Stimulated activated memory B cell treated with anti-CD40 and anti-IgM and Interleukin-4, amounts not matched to agents 10 μg/mL and 1 μg/mL and 100 μg/mL, for 72 hours (primary cell): Measurements from ENCODE around the gene RCBTB1.

Source experiments
- ATAC-seq: fragments of 150-1000 bp; cut with Tn5 transposase; 2 replicates; pipeline ENCODE4 v1.10.0; 2021
- H3K27ac Mint-ChIP-seq: one replicate; pipeline ENCODE4 v1.8.0; 2022; ENCODE audit warnings: mild to moderate bottlenecking, mixed read lengths
- H3K27me3 Mint-ChIP-seq: one replicate; pipeline ENCODE4 v1.8.0; 2022; ENCODE audit warnings: mixed read lengths
- H3K36me3 Mint-ChIP-seq: one replicate; pipeline ENCODE4 v1.8.0; 2022; ENCODE audit warnings: mixed read lengths
- H3K4me1 Mint-ChIP-seq: one replicate; pipeline ENCODE4 v1.8.0; 2022; ENCODE audit warnings: mixed read lengths
- H3K4me3 Mint-ChIP-seq: one replicate; pipeline ENCODE4 v1.8.0; 2022; ENCODE audit warnings: mild to moderate bottlenecking, moderate library complexity, mixed read lengths
- H3K9me3 Mint-ChIP-seq: one replicate; pipeline ENCODE4 v1.8.0; 2022; ENCODE audit warnings: mixed read lengths

The RCBTB1 gene

DNA sequence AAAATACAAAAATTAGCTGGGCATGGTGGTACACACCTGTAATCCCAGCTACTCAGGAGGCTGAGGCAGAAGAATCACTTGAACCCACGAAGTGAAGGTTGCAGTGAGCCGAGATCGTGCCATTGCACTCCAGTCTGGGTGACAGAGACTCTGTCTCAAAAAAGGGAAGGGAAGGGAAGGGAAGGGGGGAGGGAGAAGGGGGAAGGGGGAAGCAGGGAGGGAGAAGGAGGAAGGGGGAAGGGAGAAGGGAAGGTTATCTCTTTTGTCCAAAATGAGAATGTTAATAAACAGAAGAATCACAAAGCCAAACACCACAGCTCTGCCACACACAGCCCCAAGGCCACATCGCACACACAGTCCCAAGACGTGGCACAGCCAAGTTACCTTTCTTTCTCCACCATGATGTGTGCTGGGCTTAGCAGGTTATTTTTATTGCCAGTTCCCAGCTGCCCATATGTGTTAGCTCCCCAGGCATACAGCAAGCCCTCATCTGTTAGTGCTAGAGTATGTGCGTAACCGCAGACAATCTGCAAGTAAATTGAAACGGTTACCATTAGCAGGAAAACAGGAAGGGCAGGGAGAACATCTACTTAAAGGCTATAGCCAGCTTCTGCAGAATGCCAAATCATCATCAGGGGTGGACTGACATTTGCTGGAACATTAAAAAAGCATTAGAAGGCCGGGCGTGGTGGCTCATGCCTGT is 34.3 kb downstream of the RCBTB1 start:
- H3K4me3 Mint-ChIP-seq: no peak overlapping the region
- no peaks in the 10 kb centered on the region for H3K9me3 Mint-ChIP-seq
- no peaks in the 10 kb centered on the region for H3K4me1 Mint-ChIP-seq
- H3K27me3 Mint-ChIP-seq: no peaks in the 10 kb centered on the region
- H3K27ac Mint-ChIP-seq: no peak overlapping the region
- ATAC-seq: no peak
- peaks cover 75% of the 10 kb centered on the region for H3K36me3 Mint-ChIP-seq

DNA sequence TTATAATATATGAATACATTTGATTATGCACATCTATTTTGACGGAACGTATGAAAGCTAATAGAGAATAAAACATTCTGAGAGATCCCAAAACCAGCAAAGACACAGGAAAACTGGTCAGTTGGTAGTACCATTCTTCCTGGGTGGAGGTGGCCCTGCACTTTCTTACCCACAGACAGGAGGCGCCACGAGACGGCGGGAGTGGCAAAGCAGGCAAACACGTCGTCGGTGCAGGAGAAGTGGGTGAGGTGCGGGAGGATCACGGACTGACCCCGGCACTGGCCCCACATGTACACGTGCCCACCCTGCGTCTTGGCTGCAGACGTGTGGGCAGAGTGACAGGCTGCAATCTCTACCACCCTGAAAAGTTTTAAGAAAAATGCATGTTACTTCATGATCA is 36.1 kb downstream of the RCBTB1 start:
- no peak for ATAC-seq
- Mint-ChIP-seq H3K27ac (no peak overlapping the region), H3K4me1 (no peaks in the 10 kb centered on the region), H3K4me3 (no peak overlapping the region), H3K27me3 (no peaks in the 10 kb centered on the region), H3K9me3 (no peaks in the 10 kb centered on the region), H3K36me3 (peaks cover 69% of the 10 kb centered on the region)

DNA sequence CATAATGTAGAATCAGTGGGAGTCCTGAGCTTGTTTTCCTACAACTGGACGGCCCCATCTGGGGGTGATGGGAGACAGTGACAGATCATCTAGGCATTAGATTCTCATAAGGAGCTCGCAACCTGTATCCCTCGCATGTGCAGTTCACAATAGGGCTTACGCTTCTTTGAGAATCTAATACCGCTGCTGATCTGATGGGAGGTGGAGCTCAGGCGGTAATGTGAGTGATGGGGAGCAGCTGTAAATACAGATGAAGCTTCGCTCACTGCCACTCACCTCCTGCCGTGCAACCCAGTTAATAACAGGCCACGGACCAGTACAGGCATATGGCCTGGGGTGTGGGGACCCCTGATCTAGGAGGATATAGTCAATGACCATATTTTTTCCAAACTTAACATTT is 38.8 kb downstream of the RCBTB1 start:
- no peaks in the 10 kb centered on the region for H3K4me1 Mint-ChIP-seq
- H3K27ac Mint-ChIP-seq: no peak overlapping the region
- no peak for ATAC-seq
- H3K9me3 Mint-ChIP-seq: no peaks in the 10 kb centered on the region
- peaks cover 63% of the 10 kb centered on the region for H3K36me3 Mint-ChIP-seq
- no peaks in the 10 kb centered on the region for H3K27me3 Mint-ChIP-seq
- no peak overlapping the region for H3K4me3 Mint-ChIP-seq

DNA sequence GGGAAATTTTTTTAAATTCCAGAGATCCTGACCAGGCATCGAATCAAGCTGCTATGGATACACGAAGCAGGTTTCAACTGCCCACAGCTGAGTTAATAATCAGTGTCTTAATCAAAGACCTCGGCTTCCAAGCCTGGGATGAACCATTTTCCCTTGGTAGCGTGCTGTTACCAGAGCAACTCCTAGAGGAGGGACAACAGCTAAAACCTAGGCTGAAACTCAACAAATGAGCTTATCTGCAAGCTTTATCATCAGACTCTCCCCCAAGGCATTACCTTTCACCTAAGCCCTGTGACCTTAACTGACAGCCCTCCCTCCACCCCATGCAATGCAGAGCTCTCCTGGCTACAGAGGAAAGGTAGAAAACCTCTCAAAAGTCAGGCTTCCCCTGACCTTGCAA is 39.7 kb downstream of the RCBTB1 start:
- Mint-ChIP-seq H3K9me3 (no peaks in the 10 kb centered on the region), H3K36me3 (peaks cover 55% of the 10 kb centered on the region), H3K4me1 (peaks cover 2% of the 10 kb centered on the region), H3K4me3 (no peak overlapping the region), H3K27ac (no peak overlapping the region), H3K27me3 (no peaks in the 10 kb centered on the region)
- no peak for ATAC-seq

DNA sequence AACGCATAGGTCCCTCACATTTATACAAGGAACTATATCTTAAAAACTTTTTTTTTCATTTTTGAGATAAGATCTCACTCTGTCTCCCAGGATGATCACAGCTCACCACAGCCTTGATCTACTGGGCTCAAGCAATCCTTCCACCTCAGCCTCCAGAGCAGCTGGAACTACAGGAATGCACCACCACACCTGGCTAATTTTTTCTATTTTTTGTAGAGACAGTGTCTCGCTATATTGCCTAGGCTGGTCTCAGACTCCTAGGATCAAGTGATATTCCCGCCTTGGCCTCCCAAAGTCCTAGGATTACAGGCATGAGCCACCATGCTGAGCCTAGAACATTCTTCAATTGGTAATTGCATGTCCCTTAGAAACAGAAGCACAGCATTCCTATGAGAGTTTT is 41.7 kb downstream of the RCBTB1 start:
- no peak overlapping the region for H3K27ac Mint-ChIP-seq
- H3K4me3 Mint-ChIP-seq: no peak overlapping the region
- no peak for ATAC-seq

DNA sequence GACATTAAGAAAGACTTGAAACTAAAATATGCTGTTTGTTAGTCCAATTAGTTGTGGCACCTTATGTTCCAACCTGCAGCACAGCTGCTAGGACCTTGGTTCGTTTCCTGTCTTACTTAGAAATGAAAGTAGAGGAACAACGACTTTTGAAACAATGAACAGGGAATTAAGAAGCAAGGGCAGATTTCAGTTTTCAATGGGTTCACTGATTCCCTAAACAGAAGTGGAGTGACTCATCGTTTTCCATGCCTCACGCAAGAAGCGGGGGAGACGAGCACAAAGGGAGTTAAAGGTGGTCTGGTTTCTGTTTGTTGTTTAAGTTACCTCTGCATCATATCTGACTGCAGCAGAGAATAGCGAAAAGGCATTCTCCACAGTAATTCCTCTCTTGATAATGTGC is 44.8 kb downstream of the RCBTB1 start:
- Mint-ChIP-seq H3K27ac (peak overlapping the region; percentile 53), H3K4me3 (no peak overlapping the region), H3K27me3 (no peaks in the 10 kb centered on the region), H3K9me3 (no peaks in the 10 kb centered on the region), H3K4me1 (peaks cover 16% of the 10 kb centered on the region), H3K36me3 (peaks cover 56% of the 10 kb centered on the region)
- no peak for ATAC-seq

More for the DNA sequence above, 41.7 kb downstream of the RCBTB1 start:
- Mint-ChIP-seq H3K9me3 (no peaks in the 10 kb centered on the region), H3K4me1 (peaks cover 11% of the 10 kb centered on the region), H3K27me3 (no peaks in the 10 kb centered on the region), H3K36me3 (peaks cover 53% of the 10 kb centered on the region)

DNA sequence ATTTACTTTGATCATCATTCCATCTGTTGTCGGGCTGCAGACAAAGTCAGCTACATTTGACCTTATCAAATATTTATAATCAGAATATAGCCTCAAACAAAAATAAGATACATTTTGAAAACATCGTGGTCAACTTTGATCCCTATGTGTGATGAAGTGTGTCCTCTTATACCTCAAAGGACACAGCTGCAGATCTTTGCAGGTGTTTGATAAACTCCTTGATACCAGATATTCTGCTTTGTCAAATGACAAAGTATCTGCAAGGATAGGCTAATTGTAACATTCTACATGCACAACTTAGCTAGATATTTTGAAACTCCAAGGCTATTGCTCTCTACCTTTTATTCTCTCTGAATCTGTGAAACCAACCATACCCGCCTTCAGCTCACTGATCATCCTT is 45.6 kb downstream of the RCBTB1 start:
- Mint-ChIP-seq H3K4me3 (no peak overlapping the region), H3K27ac (peak overlapping the region; percentile 53), H3K9me3 (no peaks in the 10 kb centered on the region), H3K27me3 (no peaks in the 10 kb centered on the region), H3K4me1 (peaks cover 16% of the 10 kb centered on the region), H3K36me3 (peaks cover 55% of the 10 kb centered on the region)
- ATAC-seq: no peak

DNA sequence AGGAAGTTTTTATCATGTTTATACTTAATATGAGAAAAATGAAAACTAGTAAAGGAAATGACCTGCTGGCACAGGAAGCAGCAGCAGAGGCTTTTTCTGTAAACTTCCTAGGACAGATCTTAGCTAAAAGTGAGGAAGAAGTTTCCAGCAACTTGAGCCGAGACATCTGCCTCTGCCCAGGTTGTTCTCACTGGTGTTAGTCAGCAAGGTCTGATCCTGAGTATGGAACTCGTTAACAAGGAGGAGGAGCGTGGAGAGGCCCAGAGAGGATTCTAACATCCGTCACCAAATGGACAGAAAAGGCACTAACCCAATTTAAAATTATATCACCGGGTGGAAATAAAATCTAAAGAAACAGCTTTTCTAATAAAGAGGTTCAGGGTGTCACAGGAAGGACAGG is 46.0 kb downstream of the RCBTB1 start:
- H3K36me3 Mint-ChIP-seq: peaks cover 53% of the 10 kb centered on the region
- H3K27ac Mint-ChIP-seq: peak overlapping the region; percentile 53
- peaks cover 19% of the 10 kb centered on the region for H3K4me1 Mint-ChIP-seq
- H3K9me3 Mint-ChIP-seq: no peaks in the 10 kb centered on the region
- no peak for ATAC-seq
- H3K27me3 Mint-ChIP-seq: no peaks in the 10 kb centered on the region
- H3K4me3 Mint-ChIP-seq: no peak overlapping the region

DNA sequence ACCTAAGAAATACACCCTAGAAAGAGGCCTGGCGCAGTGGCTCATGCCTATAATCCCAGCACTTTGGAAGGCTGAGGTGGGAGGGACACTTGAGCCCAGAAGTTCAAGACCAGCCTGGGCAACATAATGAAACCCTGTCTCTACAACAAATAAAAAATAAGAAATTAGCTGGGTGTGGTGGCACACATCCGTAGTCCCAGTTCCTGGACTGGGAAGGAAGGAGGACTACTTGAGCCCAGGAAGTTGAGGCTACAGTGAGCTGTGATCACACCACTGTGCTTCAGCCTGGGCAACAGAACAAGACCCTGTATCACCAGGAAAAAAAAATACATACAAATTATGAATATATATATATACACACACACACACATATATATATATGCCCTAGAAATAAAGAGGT is 47.0 kb downstream of the RCBTB1 start:
- Mint-ChIP-seq H3K36me3 (peaks cover 51% of the 10 kb centered on the region), H3K27me3 (no peaks in the 10 kb centered on the region), H3K9me3 (no peaks in the 10 kb centered on the region), H3K27ac (no peak overlapping the region), H3K4me3 (no peak overlapping the region), H3K4me1 (peaks cover 28% of the 10 kb centered on the region)
- no peak for ATAC-seq

DNA sequence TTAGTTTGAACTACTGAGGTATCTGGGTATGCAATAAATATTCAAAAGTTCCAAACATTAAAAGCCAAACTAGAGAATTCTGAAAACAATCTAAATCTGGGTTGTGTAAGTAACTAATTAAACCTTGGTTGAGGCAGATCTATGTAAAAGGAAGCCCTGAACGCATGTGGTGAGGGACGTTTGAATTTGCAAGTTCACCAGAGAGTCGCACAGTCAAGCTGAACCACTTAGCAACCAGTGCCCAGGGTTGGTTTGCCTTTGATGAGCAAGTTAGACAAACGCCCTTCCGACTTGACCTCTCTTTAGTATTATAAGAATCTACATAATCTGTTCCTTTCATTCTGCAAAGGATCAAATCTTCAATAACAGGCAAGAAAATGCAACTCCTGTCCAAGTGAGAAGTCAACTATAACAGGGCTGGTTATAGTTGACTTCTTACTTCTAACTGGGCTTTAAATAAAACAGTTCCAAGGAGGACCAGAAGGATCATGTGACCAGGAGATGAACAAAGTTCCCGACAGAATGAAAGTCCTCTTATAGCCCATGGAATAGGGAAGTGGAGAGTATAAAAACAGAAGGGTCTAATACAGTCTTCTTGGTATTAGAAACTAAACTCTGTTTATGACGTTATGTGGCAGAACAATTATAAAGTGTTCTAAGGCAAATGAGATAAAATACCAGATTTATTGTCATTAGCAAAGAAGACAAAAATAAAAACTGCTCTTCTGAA is 49.0 kb downstream of the RCBTB1 start:
- ATAC-seq: no peak
- H3K27me3 Mint-ChIP-seq: no peaks in the 10 kb centered on the region
- H3K9me3 Mint-ChIP-seq: no peaks in the 10 kb centered on the region
- peaks cover 45% of the 10 kb centered on the region for H3K4me1 Mint-ChIP-seq
- H3K4me3 Mint-ChIP-seq: no peak overlapping the region
- H3K27ac Mint-ChIP-seq: peak overlapping the region; percentile 52
- peaks cover 47% of the 10 kb centered on the region for H3K36me3 Mint-ChIP-seq

DNA sequence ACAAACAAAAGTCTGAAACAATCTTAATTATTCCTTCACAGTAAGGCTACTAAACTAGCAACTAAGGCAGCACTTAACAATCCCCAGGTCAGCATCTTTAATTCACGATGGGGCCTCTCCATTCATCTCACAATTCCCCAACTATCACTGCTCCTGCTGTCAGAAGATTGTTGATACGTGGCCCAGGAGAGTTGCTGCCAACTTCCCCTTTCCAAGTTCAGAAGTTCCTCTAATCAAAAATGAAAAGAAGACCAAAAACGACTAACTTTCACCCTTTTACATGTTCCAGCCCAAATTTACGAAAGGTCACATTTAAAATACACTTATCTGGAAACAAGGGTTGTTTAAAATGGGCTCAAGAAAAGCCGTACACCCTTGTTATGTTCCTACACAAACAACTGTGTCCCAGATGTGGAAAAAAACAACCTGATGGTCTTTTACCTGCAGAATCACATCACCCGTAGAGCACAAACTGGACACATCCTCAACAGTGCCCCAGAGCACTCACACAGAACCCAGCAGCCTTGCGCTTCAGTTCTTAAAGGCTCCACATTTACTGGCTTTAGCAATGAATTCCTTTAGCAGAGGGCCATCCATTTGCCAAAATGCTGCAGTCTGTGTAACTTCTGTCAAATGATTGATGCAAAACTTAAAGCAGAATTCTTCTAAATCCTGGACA is 51.6 kb downstream of the RCBTB1 start:
- Mint-ChIP-seq H3K4me1 (peaks cover 52% of the 10 kb centered on the region), H3K9me3 (no peaks in the 10 kb centered on the region), H3K27me3 (no peaks in the 10 kb centered on the region), H3K36me3 (peaks cover 36% of the 10 kb centered on the region), H3K27ac (peak overlapping the region; percentile 95), H3K4me3 (peak overlapping the region; percentile 49)
- peak; percentile 56 for ATAC-seq

DNA sequence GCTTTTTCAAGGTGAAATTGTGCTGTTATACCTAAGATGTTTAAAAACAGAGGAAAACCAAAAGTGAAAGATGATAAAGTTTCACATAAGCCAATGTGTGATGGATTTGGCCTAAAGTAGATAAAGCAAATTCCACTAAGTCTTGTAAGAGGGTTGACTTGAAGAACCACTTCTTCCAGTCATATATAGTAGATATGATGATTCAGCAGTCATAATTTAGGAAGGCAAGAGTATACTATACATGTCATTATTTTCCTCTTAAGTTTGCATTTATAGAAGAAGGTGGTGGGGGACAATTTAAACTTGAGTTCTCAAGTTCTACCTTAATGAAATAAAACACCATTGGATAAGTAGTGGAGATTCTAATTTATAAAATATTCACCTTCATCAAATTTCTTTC is 52.3 kb downstream of the RCBTB1 start:
- Mint-ChIP-seq H3K36me3 (peaks cover 37% of the 10 kb centered on the region), H3K4me3 (no peak overlapping the region), H3K27me3 (no peaks in the 10 kb centered on the region), H3K27ac (peak overlapping the region; percentile 95), H3K9me3 (no peaks in the 10 kb centered on the region), H3K4me1 (peaks cover 56% of the 10 kb centered on the region)
- ATAC-seq: no peak

DNA sequence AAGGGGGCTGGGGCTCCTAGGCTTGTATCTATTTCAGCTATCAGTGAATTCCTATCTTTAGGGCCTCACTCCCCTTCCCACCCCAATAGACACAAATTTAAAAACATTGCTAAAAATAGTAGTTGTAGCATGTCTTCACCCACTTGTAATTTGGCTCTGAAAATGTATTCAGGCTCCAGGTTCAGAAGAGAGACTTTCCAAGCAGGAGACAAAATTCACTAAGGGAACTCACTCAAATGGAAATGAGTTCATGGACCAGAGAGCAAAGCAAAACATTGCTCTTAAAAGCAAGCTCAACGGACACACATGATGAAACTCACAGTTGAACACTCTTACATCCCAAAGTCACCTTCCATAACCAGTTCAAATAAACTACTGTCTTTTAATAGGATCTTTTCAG is 52.8 kb downstream of the RCBTB1 start:
- H3K9me3 Mint-ChIP-seq: no peaks in the 10 kb centered on the region
- H3K36me3 Mint-ChIP-seq: peaks cover 33% of the 10 kb centered on the region
- no peaks in the 10 kb centered on the region for H3K27me3 Mint-ChIP-seq
- no peak for ATAC-seq
- H3K4me3 Mint-ChIP-seq: no peak overlapping the region
- H3K4me1 Mint-ChIP-seq: peaks cover 56% of the 10 kb centered on the region
- H3K27ac Mint-ChIP-seq: peak overlapping the region; percentile 95

DNA sequence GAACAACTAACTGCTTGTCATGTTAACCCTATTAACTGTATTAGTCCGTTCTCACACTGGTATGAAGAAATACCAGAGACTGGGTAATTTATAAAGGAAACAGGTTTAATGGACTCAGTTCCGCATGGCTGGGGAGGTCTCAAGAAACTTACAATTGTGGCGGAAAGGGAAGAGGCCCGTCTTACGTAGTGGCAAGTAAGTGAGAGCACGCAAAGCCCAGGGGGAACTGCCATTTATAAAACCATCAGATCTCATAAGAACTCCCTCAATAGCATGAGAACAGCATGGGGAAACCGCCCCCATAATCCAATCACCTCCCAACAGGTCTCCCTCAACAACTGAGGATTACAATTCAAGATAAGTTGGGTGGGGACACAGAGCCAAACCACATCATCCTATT is 54.9 kb downstream of the RCBTB1 start:
- peak; percentile 92 for ATAC-seq
- no peaks in the 10 kb centered on the region for H3K27me3 Mint-ChIP-seq
- H3K27ac Mint-ChIP-seq: peak overlapping the region; percentile 95
- peaks cover 50% of the 10 kb centered on the region for H3K4me1 Mint-ChIP-seq
- H3K4me3 Mint-ChIP-seq: no peak overlapping the region
- peaks cover 34% of the 10 kb centered on the region for H3K36me3 Mint-ChIP-seq
- no peaks in the 10 kb centered on the region for H3K9me3 Mint-ChIP-seq

DNA sequence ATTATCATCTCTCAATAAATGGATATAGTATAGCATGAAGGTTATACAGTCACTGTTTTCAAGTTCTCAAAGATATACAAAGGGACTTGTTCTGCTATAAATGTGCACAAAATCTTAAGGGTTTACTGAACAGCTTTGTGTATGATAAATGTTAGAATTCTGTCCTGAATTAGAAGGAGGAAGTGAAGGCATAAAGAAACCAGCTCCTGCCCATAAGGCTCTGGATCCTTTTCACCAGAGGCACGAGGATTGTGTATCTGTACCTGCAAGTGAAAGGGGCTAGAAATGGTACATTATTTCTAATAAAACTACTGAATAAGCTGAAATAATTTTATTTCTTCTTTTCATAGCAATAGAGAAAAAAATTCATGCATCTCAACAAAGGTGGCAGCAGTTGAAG is 57.2 kb downstream of the RCBTB1 start:
- peak overlapping the region; percentile 95 for H3K27ac Mint-ChIP-seq
- no peaks in the 10 kb centered on the region for H3K9me3 Mint-ChIP-seq
- no peak overlapping the region for H3K4me3 Mint-ChIP-seq
- H3K36me3 Mint-ChIP-seq: peaks cover 24% of the 10 kb centered on the region
- ATAC-seq: no peak
- peaks cover 36% of the 10 kb centered on the region for H3K4me1 Mint-ChIP-seq
- no peaks in the 10 kb centered on the region for H3K27me3 Mint-ChIP-seq

DNA sequence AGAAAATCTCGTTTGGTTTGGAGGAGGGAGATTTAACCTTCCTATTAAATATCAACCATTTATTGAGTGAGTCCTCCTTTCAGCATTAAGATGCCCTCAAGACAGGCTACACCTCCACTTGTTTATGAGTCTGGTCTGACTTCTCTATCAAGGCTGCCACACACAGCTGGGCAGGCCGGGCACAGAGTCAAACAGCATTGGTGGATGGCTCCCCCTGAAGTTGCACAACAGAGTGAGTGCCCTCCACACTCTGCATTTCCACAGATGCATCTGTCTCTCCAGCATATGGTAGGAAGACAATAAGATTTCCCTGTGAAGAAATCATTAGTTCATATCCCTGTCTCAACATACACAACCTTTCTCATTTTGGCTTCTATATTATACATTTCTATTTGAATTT is 58.2 kb downstream of the RCBTB1 start:
- H3K27ac Mint-ChIP-seq: no peak overlapping the region
- peaks cover 29% of the 10 kb centered on the region for H3K36me3 Mint-ChIP-seq
- peaks cover 28% of the 10 kb centered on the region for H3K4me1 Mint-ChIP-seq

More for the DNA sequence above, 58.2 kb downstream of the RCBTB1 start:
- no peak overlapping the region for H3K4me3 Mint-ChIP-seq
- H3K9me3 Mint-ChIP-seq: no peaks in the 10 kb centered on the region
- no peak for ATAC-seq
- H3K27me3 Mint-ChIP-seq: no peaks in the 10 kb centered on the region
